ENCODE results near the gene TAF5L. TPM values are rescaled to one million over a fixed set of nuclear protein-coding genes. Genes with fewer than 3 reads are reported as not detected.
A peak's percentile ranks its signal among the peaks of the same experiment; 100 is the strongest.

The TAF5L gene
- total and polyA plus RNA-seq, 2 experiments from 2014 or later: 2.6 to 13.2 TPM

DNA sequence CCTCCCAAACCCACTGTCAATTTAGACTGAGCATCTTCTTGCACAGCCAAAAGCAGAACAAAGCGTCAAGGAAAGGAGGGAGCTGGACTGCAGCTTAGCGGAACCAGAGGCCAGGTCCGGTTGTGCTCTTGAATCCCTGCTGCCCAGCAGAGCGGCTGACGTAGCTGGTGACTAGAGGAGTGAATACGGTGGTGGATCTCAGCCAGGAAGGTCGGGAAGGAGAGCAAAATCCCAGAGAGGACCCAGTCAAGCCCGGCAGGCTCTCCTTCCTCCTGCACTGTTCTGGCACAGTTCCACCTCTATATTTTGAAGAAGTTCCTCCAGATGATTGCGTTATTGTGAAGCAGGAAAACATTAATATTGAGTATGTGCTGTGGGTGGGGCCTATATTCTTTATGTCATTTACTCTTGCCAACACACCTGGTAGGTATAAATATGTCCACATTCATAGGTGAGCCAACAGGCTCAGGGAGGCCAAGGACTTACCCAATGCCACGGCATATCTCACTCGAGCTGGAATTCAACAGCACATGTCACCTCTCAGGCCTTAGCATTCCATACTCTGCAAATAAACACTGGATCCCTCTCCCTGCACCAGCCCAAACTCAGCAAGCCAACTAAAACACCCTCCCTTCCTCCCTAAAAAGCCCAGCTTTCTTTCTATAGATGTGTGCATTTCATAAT lies 43.8 kb downstream of the TAF5L start:
- H3F3A ChIP-seq (ENCODE audit: insufficient read depth): no peaks in the 10 kb centered on the region
- H3K27me3 ChIP-seq (replicated peaks; ENCODE audit: insufficient read depth): no peaks in the 10 kb centered on the region
- in situ Hi-C loops (cut with MboI): no loop called here
- no peak overlapping the region for H3K4me2 ChIP-seq (ENCODE audit: unreplicated experiment)
- peak; percentile 2 for DNase-seq
- no peaks in the 10 kb centered on the region for H3K36me3 ChIP-seq (ENCODE audit: low read depth)
- no peaks in the 10 kb centered on the region for H3K79me2 ChIP-seq (ENCODE audit: insufficient read depth)
- no peak overlapping the region for H2AFZ ChIP-seq
- TF ChIP-seq EZH2phosphoT487 (IDR thresholded peaks at IDR 0.05; ENCODE audit: insufficient read depth, low read depth): no peak
- no peak for TF ChIP-seq EZH2 (IDR thresholded peaks at IDR 0.05; ENCODE audit: insufficient read depth, poor library complexity, severe bottlenecking)
- 58 to 61% methylated on average over 11 of the region's 11 CpGs for WGBS, 2 experiments (ENCODE audit: low coverage in 1 of 2, low lambda C conversion rate in 2 of 2, missing lambda C conversion rate in 2 of 2)
- no peak overlapping the region for H3K9ac ChIP-seq
- no peaks in the 10 kb centered on the region for H3K9me2 ChIP-seq (ENCODE audit: insufficient read depth)
- no peak overlapping the region for H3K4me3 ChIP-seq
- no peaks in the 10 kb centered on the region for H4K20me1 ChIP-seq (ENCODE audit: insufficient read depth)
- no peaks in the 10 kb centered on the region for H3K4me1 ChIP-seq (ENCODE audit: insufficient read depth)
- H3K27ac ChIP-seq: no peak overlapping the region
- no peaks in the 10 kb centered on the region for H3K9me3 ChIP-seq (ENCODE audit: low read depth)

DNA sequence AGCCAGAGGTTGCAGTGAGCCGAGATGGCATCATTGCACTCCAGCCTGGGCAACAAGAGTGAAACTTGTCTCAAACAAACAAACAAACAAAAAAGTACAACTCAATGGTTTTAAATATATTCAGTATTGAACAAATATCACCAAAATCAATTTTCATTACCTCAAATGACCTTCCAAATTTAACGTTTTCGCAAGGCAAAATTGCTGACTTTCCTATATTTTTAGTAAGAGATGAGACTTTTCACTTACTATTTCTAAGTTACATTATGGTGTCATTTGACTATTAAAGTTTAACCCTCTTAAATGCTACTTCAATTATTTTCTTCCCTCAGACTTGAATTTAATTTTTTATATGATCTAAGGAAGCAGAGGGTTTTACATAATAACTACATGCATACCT lies 44.4 kb downstream of the TAF5L start:
- Histone ChIP-seq H3K27me3 (replicated peaks; ENCODE audit: insufficient read depth) (no peaks in the 10 kb centered on the region), H3K27ac (no peak overlapping the region), H3K4me2 (ENCODE audit: unreplicated experiment) (no peak overlapping the region), H3K4me3 (no peak overlapping the region), H4K20me1 (ENCODE audit: insufficient read depth) (no peaks in the 10 kb centered on the region), H3K9ac (no peak overlapping the region), H2AFZ (no peak overlapping the region), H3K9me3 (ENCODE audit: low read depth) (no peaks in the 10 kb centered on the region), H3K36me3 (ENCODE audit: low read depth) (no peaks in the 10 kb centered on the region), H3F3A (ENCODE audit: insufficient read depth) (no peaks in the 10 kb centered on the region), H3K79me2 (ENCODE audit: insufficient read depth) (no peaks in the 10 kb centered on the region), H3K4me1 (ENCODE audit: insufficient read depth) (no peaks in the 10 kb centered on the region), H3K9me2 (ENCODE audit: insufficient read depth) (no peaks in the 10 kb centered on the region)
- WGBS, 2 experiments (ENCODE audit: low coverage in 1 of 2, low lambda C conversion rate in 2 of 2, missing lambda C conversion rate in 2 of 2): 72 to 81% methylated on average over 3 of the region's 3 CpGs
- TF ChIP-seq EZH2phosphoT487 (IDR thresholded peaks at IDR 0.05; ENCODE audit: insufficient read depth, low read depth) (no peak), EZH2 (IDR thresholded peaks at IDR 0.05; ENCODE audit: insufficient read depth, poor library complexity, severe bottlenecking) (no peak)
- DNase-seq: no peak
- in situ Hi-C loops (cut with MboI): no loop called here

DNA sequence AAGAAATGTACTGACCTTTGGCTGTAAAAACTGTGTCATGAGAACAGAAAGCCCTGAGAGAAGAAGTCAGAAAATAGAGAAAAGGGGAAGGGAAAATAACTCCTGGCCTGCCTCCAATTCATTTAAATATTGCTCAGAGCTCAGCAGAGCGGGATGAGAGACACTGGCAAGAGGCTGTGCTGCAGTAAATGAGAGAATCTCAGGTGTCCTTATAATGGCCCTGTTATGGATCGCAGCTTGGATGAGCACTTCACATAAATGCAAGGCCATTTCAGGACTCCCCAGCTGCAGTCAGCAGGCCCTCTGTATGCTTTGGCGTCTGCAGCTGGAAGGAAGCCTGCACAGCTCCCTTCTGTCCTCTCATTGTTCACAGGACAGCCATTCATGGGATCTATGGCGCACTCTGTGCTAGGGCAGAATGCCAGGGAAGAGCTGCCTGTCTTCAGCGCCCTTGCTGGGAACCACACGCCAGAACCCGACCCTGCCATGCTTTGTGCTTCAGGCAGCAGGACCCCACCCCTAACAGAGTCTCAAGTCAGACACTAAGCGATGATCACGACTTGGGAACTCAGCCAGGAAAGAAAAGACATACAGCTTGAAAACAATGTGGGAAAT lies 46.8 kb downstream of the TAF5L start:
- H3K4me3 ChIP-seq: no peak overlapping the region
- no peaks in the 10 kb centered on the region for H3F3A ChIP-seq (ENCODE audit: insufficient read depth)
- WGBS, 2 experiments (ENCODE audit: low coverage in 1 of 2, low lambda C conversion rate in 2 of 2, missing lambda C conversion rate in 2 of 2): 20 to 22% methylated on average over 9 of the region's 9 CpGs
- H2AFZ ChIP-seq: no peak overlapping the region; the same call in 1 of the 2 replicates
- H3K79me2 ChIP-seq (ENCODE audit: insufficient read depth): no peaks in the 10 kb centered on the region
- no peak overlapping the region for H3K4me2 ChIP-seq (ENCODE audit: unreplicated experiment)
- no peaks in the 10 kb centered on the region for H4K20me1 ChIP-seq (ENCODE audit: insufficient read depth)
- H3K36me3 ChIP-seq (ENCODE audit: low read depth): no peaks in the 10 kb centered on the region
- H3K9ac ChIP-seq: no peak overlapping the region
- DNase-seq: peak; percentile 24
- H3K27ac ChIP-seq: no peak overlapping the region
- no peaks in the 10 kb centered on the region for H3K9me3 ChIP-seq (ENCODE audit: low read depth)
- no peaks in the 10 kb centered on the region for H3K4me1 ChIP-seq (ENCODE audit: insufficient read depth)
- in situ Hi-C loops (cut with MboI): no loop called here
- H3K9me2 ChIP-seq (ENCODE audit: insufficient read depth): no peaks in the 10 kb centered on the region
- no peaks in the 10 kb centered on the region for H3K27me3 ChIP-seq (replicated peaks; ENCODE audit: insufficient read depth)
- no peak for TF ChIP-seq EZH2 (IDR thresholded peaks at IDR 0.05; ENCODE audit: insufficient read depth, poor library complexity, severe bottlenecking)
- no peak for TF ChIP-seq EZH2phosphoT487 (IDR thresholded peaks at IDR 0.05; ENCODE audit: insufficient read depth, low read depth)

DNA sequence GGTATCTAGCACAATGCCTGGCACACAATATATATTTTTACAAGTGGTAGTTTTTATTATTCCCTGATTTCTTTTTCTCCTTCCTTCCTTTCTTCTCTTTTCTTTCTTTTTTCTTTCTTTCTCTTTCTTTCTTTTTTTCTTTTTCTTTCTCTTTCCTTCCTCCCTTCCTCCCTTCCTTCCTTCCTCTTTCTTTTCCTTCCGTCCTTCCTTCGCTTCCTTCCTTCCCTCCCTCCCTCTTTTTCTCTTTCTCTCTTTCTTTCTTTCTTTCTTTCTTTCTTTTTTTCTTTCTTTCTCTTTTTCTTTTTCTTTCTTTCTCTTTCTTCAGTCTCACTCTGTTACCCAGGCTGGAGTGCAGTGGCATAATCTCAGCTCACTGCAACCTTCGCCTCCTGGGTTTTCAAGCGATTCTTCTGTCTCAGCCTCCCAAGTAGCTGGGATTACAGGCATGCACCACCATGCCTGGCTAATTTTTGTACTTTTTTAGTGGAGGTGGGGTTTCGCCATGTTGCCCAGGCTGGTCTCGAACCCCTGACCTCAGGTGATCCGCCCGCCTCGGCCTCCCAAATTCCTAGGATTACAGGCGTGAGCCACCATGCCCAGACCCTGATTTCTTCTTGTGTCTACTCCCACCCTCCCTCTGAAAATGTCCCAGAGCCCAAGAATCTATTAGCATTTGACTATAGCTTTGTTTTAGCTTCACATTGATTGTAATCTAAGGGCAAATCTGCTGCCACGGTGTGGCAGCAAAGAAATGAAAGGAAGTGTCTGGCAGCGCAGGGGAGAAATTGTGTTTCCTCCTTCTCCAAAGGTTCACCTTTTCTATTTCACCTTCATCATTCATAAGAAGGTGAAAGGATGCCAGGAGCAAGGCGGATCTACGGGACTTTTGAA lies 47.5 kb downstream of the TAF5L start:
- H4K20me1 ChIP-seq (ENCODE audit: insufficient read depth): no peaks in the 10 kb centered on the region
- no peaks in the 10 kb centered on the region for H3K4me1 ChIP-seq (ENCODE audit: insufficient read depth)
- in situ Hi-C loops (cut with MboI): no loop called here
- 82 to 83% methylated on average over 14 of the region's 14 CpGs for WGBS, 2 experiments (ENCODE audit: low coverage in 1 of 2, low lambda C conversion rate in 2 of 2, missing lambda C conversion rate in 2 of 2)
- no peak for DNase-seq
- H3K27ac ChIP-seq: no peak overlapping the region
- no peaks in the 10 kb centered on the region for H3K27me3 ChIP-seq (replicated peaks; ENCODE audit: insufficient read depth)
- no peak overlapping the region for H2AFZ ChIP-seq
- no peaks in the 10 kb centered on the region for H3K79me2 ChIP-seq (ENCODE audit: insufficient read depth)
- no peaks in the 10 kb centered on the region for H3K9me3 ChIP-seq (ENCODE audit: low read depth)
- no peak overlapping the region for H3K4me2 ChIP-seq (ENCODE audit: unreplicated experiment)
- H3K4me3 ChIP-seq: no peak overlapping the region
- H3K36me3 ChIP-seq (ENCODE audit: low read depth): no peaks in the 10 kb centered on the region
- H3K9me2 ChIP-seq (ENCODE audit: insufficient read depth): no peaks in the 10 kb centered on the region
- no peak overlapping the region for H3K9ac ChIP-seq
- TF ChIP-seq EZH2 (IDR thresholded peaks at IDR 0.05; ENCODE audit: insufficient read depth, poor library complexity, severe bottlenecking) (no peak), EZH2phosphoT487 (IDR thresholded peaks at IDR 0.05; ENCODE audit: insufficient read depth, low read depth) (no peak)
- H3F3A ChIP-seq (ENCODE audit: insufficient read depth): no peaks in the 10 kb centered on the region
